Liver (tissue), 9 donors: ENCODE results near the gene TTLL4. TPM values are rescaled to one million over a fixed set of nuclear protein-coding genes. Genes with fewer than 3 reads are reported as not detected.

Source experiments
- DNase-seq: peaks from one replicate; pipeline ENCODE4 v3.0.0-alpha.2; 2017; ENCODE audit warnings: low spot score
- H3K27ac ChIP-seq, 2 donors: one replicate each; pipeline ENCODE4 v1.7.0; 2013; ENCODE audit warnings: inconsistent platforms in 2 of 2, low read length in 2 of 2, control low read depth in 1 of 2, low read depth in 1 of 2, mild to moderate bottlenecking in 1 of 2
- H3K27me3 ChIP-seq, 4 donors: one replicate each; pipeline versions ENCODE4 v1.6.1 to v1.7.0; 2013; ENCODE audit warnings: low read length in 3 of 4, inconsistent platforms in 1 of 4, mild to moderate bottlenecking in 1 of 4, moderate library complexity in 1 of 4; ENCODE audit not compliant: control insufficient read depth in 4 of 4, insufficient read depth in 4 of 4
- H3K36me3 ChIP-seq, 4 donors: one replicate each; pipeline versions ENCODE4 v1.6.1 to v1.7.0; 2013; ENCODE audit warnings: low read length in 3 of 4, mild to moderate bottlenecking in 3 of 4, low read depth in 1 of 4, moderate library complexity in 1 of 4; ENCODE audit not compliant: control insufficient read depth in 4 of 4, insufficient read depth in 3 of 4
- H3K4me1 ChIP-seq, 4 donors: one replicate each; pipeline versions ENCODE4 v1.6.1 to v1.7.0; 2013; ENCODE audit warnings: low read length in 3 of 4, mild to moderate bottlenecking in 3 of 4, moderate library complexity in 1 of 4; ENCODE audit not compliant: control insufficient read depth in 4 of 4, insufficient read depth in 4 of 4
- H3K4me3 ChIP-seq, 3 donors: one replicate each; pipeline versions ENCODE4 v1.6.1 to v1.7.0; 2013; ENCODE audit warnings: low read length in 3 of 3, control low read depth in 1 of 3, low read depth in 1 of 3, mild to moderate bottlenecking in 1 of 3
- H3K9ac ChIP-seq, 2 donors: one replicate each; pipeline ENCODE4 v1.7.0; 2013; ENCODE audit warnings: low read length in 2 of 2, mild to moderate bottlenecking in 2 of 2, moderate library complexity in 2 of 2, control low read depth in 1 of 2, low read depth in 1 of 2
- H3K9me3 ChIP-seq, 4 donors: one replicate each; pipeline versions ENCODE4 v1.6.1 to v1.7.0; 2013; ENCODE audit warnings: low read length in 3 of 4; ENCODE audit not compliant: control insufficient read depth in 4 of 4
- EGR1 ChIP-seq, 2 donors: IDR thresholded peaks; 2 replicates each; pipeline ENCODE4 v1.6.1; 2016 to 2018; ENCODE audit warnings: antibody characterized with exemption in 2 of 2, low read depth in 2 of 2
- FOXA1 ChIP-seq: IDR thresholded peaks from 2 replicates; pipeline ENCODE4 v1.6.1; 2016; ENCODE audit warnings: antibody characterized with exemption
- FOXA2 ChIP-seq: IDR thresholded peaks from 2 replicates; pipeline ENCODE4 v1.6.1; 2016; ENCODE audit warnings: antibody characterized with exemption
- GABPA ChIP-seq, 2 donors: IDR thresholded peaks in 1 of 2; conservative IDR thresholded peaks in 1 of 2; 2 replicates each; pipeline ENCODE4 v1.6.1; 2016; ENCODE audit warnings: antibody characterized with exemption in 2 of 2, mild to moderate bottlenecking in 1 of 2, moderate library complexity in 1 of 2
- HNF4A ChIP-seq, 2 donors: conservative IDR thresholded peaks; 2 replicates each; pipeline ENCODE4 v1.6.1; 2016; ENCODE audit warnings: antibody characterized with exemption in 2 of 2, mild to moderate bottlenecking in 2 of 2
- HNF4G ChIP-seq: IDR thresholded peaks from 2 replicates; pipeline ENCODE4 v1.6.1; 2016; ENCODE audit warnings: antibody characterized with exemption
- JUND ChIP-seq, 2 donors: IDR thresholded peaks; 2 replicates each; pipeline ENCODE4 v1.6.1; 2016; ENCODE audit warnings: antibody characterized with exemption in 2 of 2
- NR2F2 ChIP-seq: IDR thresholded peaks from 2 replicates; pipeline ENCODE4 v1.6.1; 2016; ENCODE audit warnings: antibody characterized with exemption
- RAD21 ChIP-seq, 2 donors: IDR thresholded peaks; 2 replicates each; pipeline ENCODE4 v1.6.1; 2016; ENCODE audit warnings: antibody characterized with exemption in 2 of 2, mild to moderate bottlenecking in 2 of 2
- RXRA ChIP-seq, 2 donors: IDR thresholded peaks; 2 replicates each; pipeline ENCODE4 v1.6.1; 2017 to 2018; ENCODE audit warnings: antibody characterized with exemption in 2 of 2, mild to moderate bottlenecking in 1 of 2
- SP1 ChIP-seq: IDR thresholded peaks from 2 replicates; pipeline ENCODE4 v1.6.1; 2018; ENCODE audit warnings: antibody characterized with exemption, mild to moderate bottlenecking
- TAF1 ChIP-seq: conservative IDR thresholded peaks from 2 replicates; pipeline ENCODE4 v1.6.1; 2016; ENCODE audit warnings: antibody characterized with exemption, mild to moderate bottlenecking
- YY1 ChIP-seq: IDR thresholded peaks from 2 replicates; pipeline ENCODE4 v1.6.1; 2016; ENCODE audit warnings: antibody characterized with exemption, mild to moderate bottlenecking
- WGBS: extraction: QIAGEN DNeasy Blood & Tissue Kit; methylation state at CpG from one replicate; pipeline ENCODE4 v1.1.7; 2013; 5-methylcytosine and 5-hydroxymethylcytosine counted together
- polyA plus RNA-seq, 2 donors: library from polyadenylated mRNA; stranded (reverse) in 1 of 2; unstranded in 1 of 2; fragments of 200-250 nt in 1 of 2; fragments of >200 nt in 1 of 2; fragmentation: Nextera tagmentation in 1 of 2; extraction: Ambion mirVana in 1 of 2; gene quantifications; one replicate each; pipeline versions ENCODE4 v1.2.1 to v1.2.3, GENCODE V29; 2013 to 2015
- total RNA-seq, 2 donors: library from RNA; depleted of rRNA; stranded (reverse); fragments of >200 nt; gene quantifications; one replicate each; pipeline ENCODE4 v1.2.3, GENCODE V29; 2014
- TF ChIP-seq, protein P1 (sequence below): fragments of 150-350 bp; IDR thresholded peaks from 2 replicates; pipeline ENCODE4 v1.5.1; 2017; ENCODE audit warnings: improper control_type of control experiment, low read depth, low read length; ENCODE audit not compliant: missing input control
- TF ChIP-seq, protein P2 (sequence below): IDR thresholded peaks from 2 replicates; pipeline ENCODE4 v1.6.1; 2016; ENCODE audit warnings: antibody characterized with exemption
- TF ChIP-seq, protein P3 (sequence below): IDR thresholded peaks from 2 replicates; pipeline ENCODE4 v1.6.1; 2016; ENCODE audit warnings: antibody characterized with exemption, mild to moderate bottlenecking
- TF ChIP-seq, protein P4 (sequence below): IDR thresholded peaks from 2 replicates; pipeline ENCODE4 v1.6.1; 2016; ENCODE audit warnings: antibody characterized with exemption
- TF ChIP-seq, protein P5 (sequence below): IDR thresholded peaks from 2 replicates; pipeline ENCODE4 v1.6.1; 2016; ENCODE audit warnings: antibody characterized with exemption
- donor health status: healthy.
- donor health status: healthy.
- donor health status: healthy.
- donor health status: healthy.
- donor health status: healthy.

The TTLL4 gene
- total and polyA plus RNA-seq, 4 donors: 5.7 to 14.0 (median 6.6) TPM

DNA sequence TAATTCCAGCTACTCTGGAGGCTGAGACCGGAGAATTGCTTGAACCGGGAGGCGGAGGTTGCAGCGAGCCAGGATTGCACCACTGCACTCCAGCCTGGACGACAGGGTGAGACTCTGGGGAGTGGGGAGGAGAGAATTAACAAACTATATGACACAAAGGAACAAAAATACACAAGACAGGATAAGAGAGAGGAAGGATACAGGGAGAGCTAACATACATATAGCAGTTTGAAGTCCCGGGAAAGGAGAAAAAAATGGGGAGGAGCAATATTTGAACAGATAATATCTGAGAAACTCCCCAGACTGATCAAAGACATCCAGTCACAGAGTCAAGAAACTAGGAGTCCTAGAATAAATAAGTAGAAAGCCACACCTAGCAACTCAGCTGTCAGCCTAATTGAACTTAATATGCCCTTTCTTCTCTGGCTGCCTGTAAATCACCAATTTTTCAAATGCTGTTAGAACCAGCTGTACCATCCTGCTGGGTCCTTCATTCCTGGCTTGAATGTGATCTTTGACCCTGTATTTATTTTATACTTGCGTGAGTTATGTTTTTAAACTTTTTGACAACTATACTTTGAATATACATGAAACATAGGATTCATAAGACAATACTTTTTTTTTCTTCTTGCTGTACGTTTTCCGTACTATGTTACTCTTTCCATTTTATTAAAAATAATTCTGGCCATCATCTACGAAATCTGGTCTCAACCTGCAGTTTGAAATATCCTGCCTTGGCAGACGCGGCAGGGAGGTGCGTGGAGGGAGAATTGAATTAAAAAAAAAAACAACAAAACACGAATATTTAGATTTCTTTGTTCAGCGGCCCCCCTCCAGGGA is 70.4 kb downstream of the TTLL4 start:
- Histone ChIP-seq H3K27me3 (no peaks in the 10 kb centered on the region), H3K4me1 (peaks cover 3 to 36% (median 23%) of the 10 kb centered on the region in 4 donors), H3K9ac (peak overlapping the region; percentile 80 to 85), H3K4me3 (peak overlapping the region; percentile 53 to 86 (median 65)), H3K36me3 (no peaks in the 10 kb centered on the region), H3K9me3 (peaks cover 0 to 3% (median 0%) of the 10 kb centered on the region in 4 donors), H3K27ac (peak overlapping the region; percentile 88 to 95)
- TF ChIP-seq TAF1: peak; percentile 11
- TF ChIP-seq FOXA2: peak; percentile 9
- TF ChIP-seq HNF4A (conservative IDR thresholded peaks at IDR 0.05): peak in 1 of 2 donors; percentile 54
- TF ChIP-seq GABPA (IDR thresholded peaks at IDR 0.05 in 1 of 2, conservative IDR thresholded peaks at IDR 0.05 in 1 of 2): no peak
- TF ChIP-seq YY1: no peak
- TF ChIP-seq HNF4G: no peak
- no peak for TF ChIP-seq FOXA1
- peak in 1 of 2 donors; percentile 63 for TF ChIP-seq RXRA (IDR thresholded peaks at IDR 0.05)
- WGBS: 19% methylated on average over 15 of the region's 15 CpGs
- DNase-seq: no peak

DNA sequence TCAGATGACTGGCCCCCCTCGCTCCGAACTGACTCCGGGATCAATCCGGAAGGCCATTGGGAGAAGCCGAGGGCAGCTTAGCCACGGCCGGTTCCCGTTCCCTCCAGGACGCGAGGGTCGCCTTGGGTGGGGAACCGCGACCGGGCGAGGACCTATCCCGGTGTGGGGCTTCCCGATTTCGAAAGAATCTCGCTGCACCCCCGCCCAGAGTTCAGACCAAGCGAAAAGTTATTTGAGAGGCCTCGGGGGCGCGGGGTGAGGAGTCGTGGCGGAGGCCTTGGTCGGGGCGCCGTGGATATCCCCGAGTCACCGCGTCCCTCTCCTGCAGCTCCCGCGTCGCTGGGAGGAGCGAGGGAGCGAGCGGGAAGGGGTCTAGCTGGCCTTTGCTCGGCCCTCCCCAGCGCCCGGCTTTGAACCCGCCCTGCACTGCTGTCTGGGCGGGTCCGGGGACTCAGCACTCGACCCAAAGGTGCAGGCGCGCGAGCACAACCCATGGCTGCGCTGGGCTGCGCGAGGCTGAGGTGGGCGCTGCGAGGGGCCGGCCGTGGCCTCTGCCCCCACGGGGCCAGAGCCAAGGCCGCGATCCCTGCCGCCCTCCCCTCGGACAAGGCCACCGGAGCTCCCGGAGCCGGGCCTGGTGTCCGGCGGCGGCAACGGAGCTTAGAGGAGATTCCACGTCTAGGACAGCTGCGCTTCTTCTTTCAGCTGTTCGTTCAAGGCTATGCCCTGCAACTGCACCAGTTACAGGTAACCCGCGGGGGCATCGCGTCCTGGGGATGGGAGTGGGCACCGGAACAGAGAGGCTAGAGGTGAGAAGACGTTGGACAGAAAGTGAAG is 71.3 kb downstream of the TTLL4 start, which contains the start of gene CYP27A1:
TSS of gene CYP27A1 (plus strand) at position 457 of the 837 bp plus-strand sequence. CDS start at position 493, 36 bp downstream.
- Histone ChIP-seq H3K4me3 (peak within 1 kb of the TSS; percentile 65 to 86 (median 81)), H3K36me3 (no peaks in the 10 kb centered on the region), H3K27ac (peak within 1 kb of the TSS; percentile 88 to 95), H3K9me3 (no peaks in the 10 kb centered on the region), H3K4me1 (peaks cover 5 to 39% (median 28%) of the 10 kb centered on the region in 4 donors), H3K27me3 (no peaks in the 10 kb centered on the region), H3K9ac (peak within 1 kb of the TSS; percentile 80 to 99)
- under 1% methylated on average over 76 of the region's 76 CpGs for WGBS
- peak; percentile 73 for DNase-seq
- TF ChIP-seq, protein P1, sequence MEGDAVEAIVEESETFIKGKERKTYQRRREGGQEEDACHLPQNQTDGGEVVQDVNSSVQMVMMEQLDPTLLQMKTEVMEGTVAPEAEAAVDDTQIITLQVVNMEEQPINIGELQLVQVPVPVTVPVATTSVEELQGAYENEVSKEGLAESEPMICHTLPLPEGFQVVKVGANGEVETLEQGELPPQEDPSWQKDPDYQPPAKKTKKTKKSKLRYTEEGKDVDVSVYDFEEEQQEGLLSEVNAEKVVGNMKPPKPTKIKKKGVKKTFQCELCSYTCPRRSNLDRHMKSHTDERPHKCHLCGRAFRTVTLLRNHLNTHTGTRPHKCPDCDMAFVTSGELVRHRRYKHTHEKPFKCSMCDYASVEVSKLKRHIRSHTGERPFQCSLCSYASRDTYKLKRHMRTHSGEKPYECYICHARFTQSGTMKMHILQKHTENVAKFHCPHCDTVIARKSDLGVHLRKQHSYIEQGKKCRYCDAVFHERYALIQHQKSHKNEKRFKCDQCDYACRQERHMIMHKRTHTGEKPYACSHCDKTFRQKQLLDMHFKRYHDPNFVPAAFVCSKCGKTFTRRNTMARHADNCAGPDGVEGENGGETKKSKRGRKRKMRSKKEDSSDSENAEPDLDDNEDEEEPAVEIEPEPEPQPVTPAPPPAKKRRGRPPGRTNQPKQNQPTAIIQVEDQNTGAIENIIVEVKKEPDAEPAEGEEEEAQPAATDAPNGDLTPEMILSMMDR: no peak
- TF ChIP-seq YY1 (peak; percentile 91), FOXA2 (no peak), NR2F2 (no peak), GABPA (IDR thresholded peaks at IDR 0.05 in 1 of 2, conservative IDR thresholded peaks at IDR 0.05 in 1 of 2) (no peak), SP1 (peak; percentile 74), HNF4A (conservative IDR thresholded peaks at IDR 0.05) (peak; percentile 77), RAD21 (IDR thresholded peaks at IDR 0.05) (peak in 1 of 2 donors; percentile 39), RXRA (IDR thresholded peaks at IDR 0.05) (peak; percentile 73 to 78), HNF4G (peak; percentile 4), JUND (IDR thresholded peaks at IDR 0.05) (no peak), FOXA1 (no peak), TAF1 (peak; percentile 50), EGR1 (IDR thresholded peaks at IDR 0.05; ENCODE audit: low read depth in 2 of 2) (no peak)
- TF ChIP-seq, protein P2, sequence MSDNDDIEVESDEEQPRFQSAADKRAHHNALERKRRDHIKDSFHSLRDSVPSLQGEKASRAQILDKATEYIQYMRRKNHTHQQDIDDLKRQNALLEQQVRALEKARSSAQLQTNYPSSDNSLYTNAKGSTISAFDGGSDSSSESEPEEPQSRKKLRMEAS: no peak
- TF ChIP-seq, protein P3, sequence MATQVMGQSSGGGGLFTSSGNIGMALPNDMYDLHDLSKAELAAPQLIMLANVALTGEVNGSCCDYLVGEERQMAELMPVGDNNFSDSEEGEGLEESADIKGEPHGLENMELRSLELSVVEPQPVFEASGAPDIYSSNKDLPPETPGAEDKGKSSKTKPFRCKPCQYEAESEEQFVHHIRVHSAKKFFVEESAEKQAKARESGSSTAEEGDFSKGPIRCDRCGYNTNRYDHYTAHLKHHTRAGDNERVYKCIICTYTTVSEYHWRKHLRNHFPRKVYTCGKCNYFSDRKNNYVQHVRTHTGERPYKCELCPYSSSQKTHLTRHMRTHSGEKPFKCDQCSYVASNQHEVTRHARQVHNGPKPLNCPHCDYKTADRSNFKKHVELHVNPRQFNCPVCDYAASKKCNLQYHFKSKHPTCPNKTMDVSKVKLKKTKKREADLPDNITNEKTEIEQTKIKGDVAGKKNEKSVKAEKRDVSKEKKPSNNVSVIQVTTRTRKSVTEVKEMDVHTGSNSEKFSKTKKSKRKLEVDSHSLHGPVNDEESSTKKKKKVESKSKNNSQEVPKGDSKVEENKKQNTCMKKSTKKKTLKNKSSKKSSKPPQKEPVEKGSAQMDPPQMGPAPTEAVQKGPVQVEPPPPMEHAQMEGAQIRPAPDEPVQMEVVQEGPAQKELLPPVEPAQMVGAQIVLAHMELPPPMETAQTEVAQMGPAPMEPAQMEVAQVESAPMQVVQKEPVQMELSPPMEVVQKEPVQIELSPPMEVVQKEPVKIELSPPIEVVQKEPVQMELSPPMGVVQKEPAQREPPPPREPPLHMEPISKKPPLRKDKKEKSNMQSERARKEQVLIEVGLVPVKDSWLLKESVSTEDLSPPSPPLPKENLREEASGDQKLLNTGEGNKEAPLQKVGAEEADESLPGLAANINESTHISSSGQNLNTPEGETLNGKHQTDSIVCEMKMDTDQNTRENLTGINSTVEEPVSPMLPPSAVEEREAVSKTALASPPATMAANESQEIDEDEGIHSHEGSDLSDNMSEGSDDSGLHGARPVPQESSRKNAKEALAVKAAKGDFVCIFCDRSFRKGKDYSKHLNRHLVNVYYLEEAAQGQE: peak; percentile 85
- TF ChIP-seq, protein P4, sequence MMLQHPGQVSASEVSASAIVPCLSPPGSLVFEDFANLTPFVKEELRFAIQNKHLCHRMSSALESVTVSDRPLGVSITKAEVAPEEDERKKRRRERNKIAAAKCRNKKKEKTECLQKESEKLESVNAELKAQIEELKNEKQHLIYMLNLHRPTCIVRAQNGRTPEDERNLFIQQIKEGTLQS: no peak
- TF ChIP-seq, protein P5, sequence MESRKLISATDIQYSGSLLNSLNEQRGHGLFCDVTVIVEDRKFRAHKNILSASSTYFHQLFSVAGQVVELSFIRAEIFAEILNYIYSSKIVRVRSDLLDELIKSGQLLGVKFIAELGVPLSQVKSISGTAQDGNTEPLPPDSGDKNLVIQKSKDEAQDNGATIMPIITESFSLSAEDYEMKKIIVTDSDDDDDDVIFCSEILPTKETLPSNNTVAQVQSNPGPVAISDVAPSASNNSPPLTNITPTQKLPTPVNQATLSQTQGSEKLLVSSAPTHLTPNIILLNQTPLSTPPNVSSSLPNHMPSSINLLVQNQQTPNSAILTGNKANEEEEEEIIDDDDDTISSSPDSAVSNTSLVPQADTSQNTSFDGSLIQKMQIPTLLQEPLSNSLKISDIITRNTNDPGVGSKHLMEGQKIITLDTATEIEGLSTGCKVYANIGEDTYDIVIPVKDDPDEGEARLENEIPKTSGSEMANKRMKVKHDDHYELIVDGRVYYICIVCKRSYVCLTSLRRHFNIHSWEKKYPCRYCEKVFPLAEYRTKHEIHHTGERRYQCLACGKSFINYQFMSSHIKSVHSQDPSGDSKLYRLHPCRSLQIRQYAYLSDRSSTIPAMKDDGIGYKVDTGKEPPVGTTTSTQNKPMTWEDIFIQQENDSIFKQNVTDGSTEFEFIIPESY: no peak
